Progenitor cell of endocrine pancreas (in vitro differentiated cells): ENCODE data around the gene GRAMD1C. TPM values are rescaled to one million over a fixed set of nuclear protein-coding genes. Genes with fewer than 3 reads are reported as not detected.
"Not testable (repeated sequence)": the region's sequence is repeated elsewhere in the genome, so short reads cannot be mapped to it uniquely, and the experiment has no call there.

Source experiments
- DNase-seq: peaks from one replicate; pipeline ENCODE4 v3.0.0; 2021; ENCODE audit warnings: low spot score; ENCODE audit not compliant: unreplicated experiment
- H3K27ac Mint-ChIP-seq: 2 replicates; pipeline ENCODE4 v1.8.0; 2021; ENCODE audit warnings: mild to moderate bottlenecking, moderate library complexity, mixed read lengths
- H3K27me3 Mint-ChIP-seq: 2 replicates; pipeline ENCODE4 v1.8.0; 2021; ENCODE audit warnings: mixed read lengths
- H3K36me3 Mint-ChIP-seq: 2 replicates; pipeline ENCODE4 v1.8.0; 2022; ENCODE audit warnings: mixed read lengths; ENCODE audit not compliant: insufficient read depth
- H3K4me1 Mint-ChIP-seq: 2 replicates; pipeline ENCODE4 v1.8.0; 2021; ENCODE audit warnings: low read depth, mixed read lengths
- H3K4me3 Mint-ChIP-seq: 2 replicates; pipeline ENCODE4 v1.8.0; 2021; ENCODE audit warnings: low read depth, mild to moderate bottlenecking, moderate library complexity, mixed read lengths
- H3K9me3 Mint-ChIP-seq: 2 replicates; pipeline ENCODE4 v1.8.0; 2021; ENCODE audit warnings: low read depth, mixed read lengths
- total RNA-seq: library from RNA; stranded (reverse); gene quantifications from 2 replicates; pipeline ENCODE4 v1.2.1, GENCODE V29; 2021
- TF ChIP-seq, protein P1 (sequence below): fragments of 200-600 bp; sonication (generic); IDR thresholded peaks from one replicate; pipeline ENCODE4 v1.5.0; 2021; ENCODE audit warnings: antibody characterized with exemption, mild to moderate bottlenecking; ENCODE audit not compliant: unreplicated experiment

Gene GRAMD1C
- total RNA-seq, 1 donor from 2014 or later: 1.7 TPM

DNA sequence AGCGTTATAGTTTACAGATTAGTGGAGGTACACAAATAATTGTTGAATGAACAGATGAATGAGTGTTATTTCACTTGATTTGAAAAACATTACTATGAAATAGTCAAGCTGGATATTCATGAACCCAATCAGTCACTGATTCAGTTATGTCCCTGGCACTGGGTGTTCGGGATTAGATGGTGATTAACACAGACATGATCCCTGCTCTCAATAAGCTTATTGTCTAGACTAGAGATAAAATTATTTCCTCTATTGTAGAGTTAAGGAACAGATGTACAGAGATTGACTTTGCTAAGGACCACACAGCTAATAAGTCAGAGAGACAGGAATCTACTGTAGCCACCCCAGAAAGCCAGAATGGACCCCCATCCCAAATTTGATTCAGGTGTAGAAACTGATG is 963 bp downstream of the GRAMD1C start:
- DNase-seq: no peak
- H3K27me3 Mint-ChIP-seq: peaks cover 9% of the 10 kb centered on the region

DNA sequence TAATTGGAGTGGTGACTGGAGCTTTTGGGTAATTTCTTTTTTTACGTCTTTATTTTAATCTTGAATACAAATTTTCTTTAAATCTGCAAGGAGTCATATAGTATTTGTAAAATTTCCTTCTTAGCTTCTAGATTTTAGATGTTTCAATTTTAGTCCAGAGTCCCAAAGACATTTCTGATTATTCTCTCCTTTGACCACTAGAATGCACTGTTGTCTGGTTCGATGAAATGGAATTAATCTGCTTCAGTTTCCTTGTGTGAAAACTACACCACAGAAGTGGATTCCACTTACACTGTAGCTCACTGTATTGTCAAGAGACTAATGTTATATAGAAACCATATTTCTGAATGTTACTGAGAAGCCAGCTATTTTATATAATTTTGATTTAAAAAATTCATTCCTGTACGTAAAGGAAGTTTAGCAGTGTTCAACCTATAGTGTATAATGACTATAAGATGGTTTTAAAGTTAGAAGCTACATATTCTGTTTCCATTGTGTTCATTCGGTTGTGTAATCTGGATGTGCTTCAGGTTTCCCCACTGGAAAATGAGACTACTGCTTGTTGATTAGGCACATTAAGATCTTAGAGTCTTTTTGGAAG is 6.1 kb downstream of the GRAMD1C start:
- Mint-ChIP-seq H3K4me3 (no peak overlapping the region), H3K36me3 (no peaks in the 10 kb centered on the region), H3K27me3 (peaks cover under 1% of the 10 kb centered on the region), H3K4me1 (peaks cover 2% of the 10 kb centered on the region), H3K27ac (no peak overlapping the region), H3K9me3 (no peaks in the 10 kb centered on the region)
- TF ChIP-seq, protein P1, sequence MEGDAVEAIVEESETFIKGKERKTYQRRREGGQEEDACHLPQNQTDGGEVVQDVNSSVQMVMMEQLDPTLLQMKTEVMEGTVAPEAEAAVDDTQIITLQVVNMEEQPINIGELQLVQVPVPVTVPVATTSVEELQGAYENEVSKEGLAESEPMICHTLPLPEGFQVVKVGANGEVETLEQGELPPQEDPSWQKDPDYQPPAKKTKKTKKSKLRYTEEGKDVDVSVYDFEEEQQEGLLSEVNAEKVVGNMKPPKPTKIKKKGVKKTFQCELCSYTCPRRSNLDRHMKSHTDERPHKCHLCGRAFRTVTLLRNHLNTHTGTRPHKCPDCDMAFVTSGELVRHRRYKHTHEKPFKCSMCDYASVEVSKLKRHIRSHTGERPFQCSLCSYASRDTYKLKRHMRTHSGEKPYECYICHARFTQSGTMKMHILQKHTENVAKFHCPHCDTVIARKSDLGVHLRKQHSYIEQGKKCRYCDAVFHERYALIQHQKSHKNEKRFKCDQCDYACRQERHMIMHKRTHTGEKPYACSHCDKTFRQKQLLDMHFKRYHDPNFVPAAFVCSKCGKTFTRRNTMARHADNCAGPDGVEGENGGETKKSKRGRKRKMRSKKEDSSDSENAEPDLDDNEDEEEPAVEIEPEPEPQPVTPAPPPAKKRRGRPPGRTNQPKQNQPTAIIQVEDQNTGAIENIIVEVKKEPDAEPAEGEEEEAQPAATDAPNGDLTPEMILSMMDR: peak; percentile 65
- no peak for DNase-seq

More for the DNA sequence above, 963 bp downstream of the GRAMD1C start:
- Mint-ChIP-seq H3K4me1 (peaks cover 13% of the 10 kb centered on the region), H3K27ac (no peak overlapping the region), H3K4me3 (peak overlapping the region; percentile 82), H3K36me3 (no peaks in the 10 kb centered on the region), H3K9me3 (no peaks in the 10 kb centered on the region)
- TF ChIP-seq, protein P1: no peak

DNA sequence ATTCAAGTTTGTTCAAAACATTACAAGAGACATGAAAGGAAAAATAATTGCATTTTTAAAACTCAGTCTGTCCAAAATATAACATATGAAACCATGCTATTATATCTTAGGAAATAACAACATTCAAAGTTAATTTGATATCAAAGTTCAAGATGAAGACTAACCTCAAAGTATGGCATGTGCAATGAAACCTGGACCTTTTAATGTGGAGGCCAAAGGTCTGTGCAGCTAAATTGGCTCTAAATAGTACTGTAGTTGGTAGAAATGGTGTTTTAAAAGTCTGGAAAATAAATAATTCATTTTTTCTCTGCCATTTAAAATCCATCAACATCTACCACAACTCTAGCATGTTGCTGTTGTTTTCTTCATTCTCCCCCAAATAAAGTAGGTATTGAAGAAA is 8.7 kb downstream of the GRAMD1C start:
- Mint-ChIP-seq H3K27me3 (no peaks in the 10 kb centered on the region), H3K4me1 (peaks cover 2% of the 10 kb centered on the region), H3K36me3 (no peaks in the 10 kb centered on the region), H3K4me3 (no peak overlapping the region), H3K9me3 (no peaks in the 10 kb centered on the region), H3K27ac (no peak overlapping the region)
- DNase-seq: no peak
- TF ChIP-seq, protein P1: no peak

DNA sequence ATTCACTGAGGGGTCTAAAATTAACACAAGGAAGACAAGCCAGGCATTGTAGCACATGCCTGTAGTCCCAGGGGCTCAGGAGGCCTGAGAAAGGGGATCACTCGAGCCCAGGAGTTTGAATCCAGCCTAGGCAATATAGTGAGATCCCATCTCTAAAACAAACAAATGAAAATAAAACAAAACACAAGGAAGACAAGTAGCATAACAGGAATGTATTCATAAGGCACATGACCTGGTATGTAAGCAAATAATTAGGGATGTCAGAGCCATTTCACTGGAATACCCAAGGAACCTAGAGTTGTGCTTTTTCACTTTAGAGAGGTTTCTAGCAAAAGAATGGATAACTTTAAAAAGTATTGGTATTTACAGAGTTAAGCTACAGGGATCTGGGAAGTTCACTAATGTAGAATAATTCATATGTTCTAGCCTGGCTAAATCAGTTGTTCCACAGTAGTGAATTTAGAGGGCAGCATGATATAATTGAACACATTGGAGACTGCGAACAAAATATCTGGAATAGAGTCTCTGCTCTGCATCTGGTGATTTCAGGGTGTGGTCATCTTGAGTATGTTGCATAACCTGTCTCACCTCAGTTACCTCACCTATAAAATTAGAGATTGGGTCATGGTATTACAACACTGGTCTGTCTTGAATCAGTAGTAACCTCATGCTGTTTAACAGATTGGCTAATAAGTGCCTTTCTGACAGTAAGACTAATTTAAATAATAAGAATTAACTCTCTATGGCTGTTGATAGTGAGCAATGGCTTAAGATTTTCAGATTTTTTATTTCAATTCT is 9.3 kb downstream of the GRAMD1C start:
- Mint-ChIP-seq H3K27ac (no peak overlapping the region), H3K4me3 (no peak overlapping the region), H3K9me3 (no peaks in the 10 kb centered on the region), H3K36me3 (no peaks in the 10 kb centered on the region), H3K4me1 (peaks cover 2% of the 10 kb centered on the region), H3K27me3 (no peaks in the 10 kb centered on the region)
- TF ChIP-seq, protein P1: no peak
- DNase-seq: no peak

DNA sequence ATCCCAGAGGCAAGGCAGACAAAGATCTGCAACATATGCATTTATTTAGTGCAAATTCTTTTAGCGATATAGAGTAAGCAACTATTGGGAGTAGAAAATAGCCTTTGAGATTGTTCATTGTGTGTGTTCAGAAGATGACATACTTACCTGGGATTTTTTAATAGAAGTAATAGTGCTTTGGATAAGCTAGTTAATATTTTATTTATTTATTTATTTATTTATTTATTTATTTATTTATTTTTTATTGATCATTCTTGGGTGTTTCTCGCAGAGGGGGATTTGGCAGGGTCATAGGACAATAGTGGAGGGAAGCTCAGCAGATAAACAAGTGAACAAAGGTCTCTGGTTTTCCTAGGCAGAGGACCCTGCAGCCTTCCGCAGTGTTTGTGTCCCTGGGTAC is 10.5 kb downstream of the GRAMD1C start:
- not testable (repeated sequence) for H3K27me3 Mint-ChIP-seq, DNase-seq, H3K4me1 Mint-ChIP-seq, H3K4me3 Mint-ChIP-seq, H3K36me3 Mint-ChIP-seq, H3K9me3 Mint-ChIP-seq, H3K27ac Mint-ChIP-seq

DNA sequence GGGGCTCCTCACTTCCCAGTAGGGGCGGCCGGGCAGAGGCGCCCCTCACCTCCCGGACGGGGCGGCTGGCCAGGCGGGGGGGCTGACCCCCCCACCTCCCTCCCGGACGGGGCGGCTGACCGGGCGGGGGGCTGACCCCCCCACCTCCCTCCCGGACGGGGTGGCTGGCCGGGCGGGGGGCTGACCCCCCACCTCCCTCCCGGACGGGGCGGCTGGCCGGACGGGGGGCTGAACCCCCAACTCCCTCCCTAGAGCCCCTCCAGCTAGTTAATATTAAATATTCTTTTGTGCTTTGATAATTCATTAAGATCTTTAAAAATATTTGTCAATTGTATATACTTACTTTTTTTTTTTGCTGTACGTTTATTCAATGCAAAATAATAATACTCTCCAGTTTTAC is 11.3 kb downstream of the GRAMD1C start:
- H3K4me1 Mint-ChIP-seq, H3K27ac Mint-ChIP-seq, H3K36me3 Mint-ChIP-seq, H3K9me3 Mint-ChIP-seq, H3K27me3 Mint-ChIP-seq, DNase-seq, H3K4me3 Mint-ChIP-seq: not testable (repeated sequence)

DNA sequence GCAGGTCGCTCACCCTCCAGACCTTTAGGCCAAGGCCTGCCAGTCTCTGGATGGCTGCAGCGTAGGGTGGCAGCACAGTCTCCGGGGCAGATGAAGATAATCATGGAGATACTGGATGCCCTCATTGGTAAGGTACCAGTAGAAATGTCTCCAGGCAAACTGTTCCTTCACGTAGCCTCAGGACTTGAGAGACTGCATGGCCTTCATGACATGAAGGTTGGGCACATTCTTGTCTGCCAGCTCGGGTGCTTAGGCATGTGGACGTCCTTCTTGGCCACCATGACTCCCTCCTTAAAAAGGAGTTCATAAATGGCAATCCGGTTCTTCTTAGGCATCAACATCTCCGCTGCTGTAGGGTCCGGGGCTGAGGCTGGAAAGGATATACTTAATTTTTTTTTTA is 11.8 kb downstream of the GRAMD1C start:
- not testable (repeated sequence) for H3K27me3 Mint-ChIP-seq, H3K9me3 Mint-ChIP-seq, H3K36me3 Mint-ChIP-seq, H3K4me1 Mint-ChIP-seq, DNase-seq, H3K4me3 Mint-ChIP-seq, H3K27ac Mint-ChIP-seq
